Choroid plexus epithelial cell (primary cell): ENCODE measurements around the gene ITGA7.

Source experiments
- DNase-seq: peaks from one replicate; pipeline ENCODE4 v3.0.0-alpha.2; 2010; ENCODE audit warnings: low read depth
- H3K4me3 ChIP-seq: 2 replicates; pipeline ENCODE4 v1.5.1; 2011; ENCODE audit warnings: low read depth, mild to moderate bottlenecking, control low read depth, low read length, moderate library complexity
- CTCF ChIP-seq: conservative IDR thresholded peaks from 2 replicates; pipeline ENCODE4 v1.5.1; 2011; ENCODE audit warnings: low read depth, mild to moderate bottlenecking, control low read depth, inconsistent platforms, low read length, moderate library complexity

The ITGA7 gene

GRCh38 chr12:55641595-55641994, 66.1 kb downstream of the ITGA7 start:
- H3K4me3 ChIP-seq = no peak overlapping the region
- no peak for TF ChIP-seq CTCF
- DNase-seq = no peak

- DNase-seq = no peak
- no peak for TF ChIP-seq CTCF
- H3K4me3 ChIP-seq = no peak overlapping the region
Measured at GRCh38 chr12:55637467-55637866, 70.2 kb downstream of the ITGA7 start.

GRCh38 chr12:55636853-55637252, 70.9 kb downstream of the ITGA7 start, which contains the start of gene OR10P1:
OR10P1 (plus strand) TSS chr12:55636892; CDS start chr12:55636892, 0 bp downstream.
- no peak for DNase-seq
- no peak for TF ChIP-seq CTCF
- H3K4me3 ChIP-seq = no peak within 1 kb of the TSS

- H3K4me3 ChIP-seq = no peak overlapping the region
- no peak for TF ChIP-seq CTCF
- no peak for DNase-seq
Measured at GRCh38 chr12:55636116-55636655, 71.5 kb downstream of the ITGA7 start.
